AG10803 (cell line): Measurements from ENCODE around the gene CEP57L1.
A peak's percentile ranks its signal among the peaks of the same experiment; 100 is the strongest.

Source experiments
- DNase-seq: peaks from one replicate; pipeline ENCODE4 v3.0.0; 2010; ENCODE audit warnings: low read depth
- H3K4me3 ChIP-seq: 2 replicates; pipeline ENCODE4 v1.5.1; 2011; ENCODE audit warnings: mild to moderate bottlenecking, low read length, control low read depth
- TF ChIP-seq, protein P1 (sequence below): conservative IDR thresholded peaks from 2 replicates; pipeline ENCODE4 v1.5.1; 2011; ENCODE audit warnings: mild to moderate bottlenecking, low read length, control low read depth, inconsistent platforms

The CEP57L1 gene

DNA sequence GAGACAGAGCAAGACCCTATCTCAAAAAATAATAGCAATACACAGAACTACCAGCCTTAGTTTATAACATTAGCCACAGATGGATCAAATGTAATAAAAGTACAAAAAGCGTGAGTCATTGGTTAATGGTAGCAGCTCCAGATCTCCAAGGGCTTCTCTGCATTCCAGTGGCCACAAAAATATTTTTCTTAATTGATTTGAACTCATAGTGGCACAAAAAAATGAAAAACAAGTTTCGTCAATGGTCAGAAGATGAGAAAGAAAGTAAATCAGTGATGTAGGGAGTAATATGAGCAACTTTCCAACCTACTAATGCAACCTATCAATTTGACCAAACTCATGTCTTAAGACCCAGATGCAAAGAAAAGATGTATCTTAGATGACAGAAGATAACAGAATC, 79.6 kb downstream of the CEP57L1 start:
- DNase-seq: peak; percentile 87
- TF ChIP-seq, protein P1, sequence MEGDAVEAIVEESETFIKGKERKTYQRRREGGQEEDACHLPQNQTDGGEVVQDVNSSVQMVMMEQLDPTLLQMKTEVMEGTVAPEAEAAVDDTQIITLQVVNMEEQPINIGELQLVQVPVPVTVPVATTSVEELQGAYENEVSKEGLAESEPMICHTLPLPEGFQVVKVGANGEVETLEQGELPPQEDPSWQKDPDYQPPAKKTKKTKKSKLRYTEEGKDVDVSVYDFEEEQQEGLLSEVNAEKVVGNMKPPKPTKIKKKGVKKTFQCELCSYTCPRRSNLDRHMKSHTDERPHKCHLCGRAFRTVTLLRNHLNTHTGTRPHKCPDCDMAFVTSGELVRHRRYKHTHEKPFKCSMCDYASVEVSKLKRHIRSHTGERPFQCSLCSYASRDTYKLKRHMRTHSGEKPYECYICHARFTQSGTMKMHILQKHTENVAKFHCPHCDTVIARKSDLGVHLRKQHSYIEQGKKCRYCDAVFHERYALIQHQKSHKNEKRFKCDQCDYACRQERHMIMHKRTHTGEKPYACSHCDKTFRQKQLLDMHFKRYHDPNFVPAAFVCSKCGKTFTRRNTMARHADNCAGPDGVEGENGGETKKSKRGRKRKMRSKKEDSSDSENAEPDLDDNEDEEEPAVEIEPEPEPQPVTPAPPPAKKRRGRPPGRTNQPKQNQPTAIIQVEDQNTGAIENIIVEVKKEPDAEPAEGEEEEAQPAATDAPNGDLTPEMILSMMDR: no peak
- H3K4me3 ChIP-seq: no peak overlapping the region

DNA sequence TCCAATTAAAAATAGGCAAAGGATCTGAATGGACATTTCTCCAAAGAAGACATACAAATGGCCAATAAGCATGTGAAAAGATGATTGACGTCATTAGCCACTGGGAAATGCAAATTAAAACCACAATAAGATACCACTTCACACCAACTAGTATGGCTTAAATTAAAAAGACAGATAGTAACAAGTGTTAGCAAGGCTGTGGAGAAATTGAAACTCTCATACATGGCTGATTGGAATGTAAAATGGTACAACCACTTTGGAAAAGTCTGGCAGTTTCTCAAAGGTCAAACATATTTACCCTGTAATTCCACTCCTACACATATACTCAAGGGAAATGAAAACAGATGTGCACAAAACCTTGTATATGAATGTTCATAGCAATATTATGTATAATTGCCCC, 83.6 kb downstream of the CEP57L1 start:
- TF ChIP-seq, protein P1: no peak
- H3K4me3 ChIP-seq: no peak overlapping the region
- DNase-seq: no peak

DNA sequence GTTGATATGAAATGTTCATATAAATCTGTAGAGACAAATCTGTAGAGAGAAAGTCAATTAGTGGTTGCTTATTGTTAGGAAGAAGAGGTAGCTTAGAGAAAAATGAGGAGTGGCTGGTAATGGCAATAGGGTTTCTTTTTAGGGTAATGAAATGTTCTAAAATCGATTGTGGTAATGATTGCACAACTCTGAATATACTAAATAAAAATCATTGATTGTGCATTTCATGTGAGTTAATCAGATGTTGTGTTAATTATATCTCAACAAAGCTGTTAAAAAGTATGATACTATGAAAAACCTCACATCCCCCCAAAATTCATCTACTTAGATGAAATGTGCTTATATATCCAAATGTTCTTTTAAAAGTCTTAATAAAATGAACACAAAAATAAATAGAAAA, 84.2 kb downstream of the CEP57L1 start:
- DNase-seq: no peak
- TF ChIP-seq, protein P1: no peak
- no peak overlapping the region for H3K4me3 ChIP-seq

DNA sequence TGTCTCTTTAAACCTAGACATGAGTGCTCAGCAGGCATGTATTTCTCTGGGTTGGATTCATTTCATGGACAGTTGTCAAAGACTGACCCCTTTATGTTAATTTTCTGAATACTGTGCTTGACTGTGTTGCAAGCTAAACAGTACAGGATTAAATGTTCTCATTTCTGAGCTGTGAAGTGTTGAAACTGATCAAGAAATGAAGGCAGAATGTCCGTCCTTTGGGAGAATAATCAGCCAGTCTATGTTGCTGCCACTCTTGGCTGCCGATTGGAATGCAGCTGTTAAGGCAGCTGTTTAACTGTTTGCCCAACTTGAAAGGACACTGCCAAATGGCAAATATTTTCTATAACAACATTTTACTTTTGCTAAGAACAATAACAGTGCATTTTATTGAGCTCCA, 87.3 kb downstream of the CEP57L1 start:
- DNase-seq: no peak
- no peak overlapping the region for H3K4me3 ChIP-seq
- TF ChIP-seq, protein P1: no peak

DNA sequence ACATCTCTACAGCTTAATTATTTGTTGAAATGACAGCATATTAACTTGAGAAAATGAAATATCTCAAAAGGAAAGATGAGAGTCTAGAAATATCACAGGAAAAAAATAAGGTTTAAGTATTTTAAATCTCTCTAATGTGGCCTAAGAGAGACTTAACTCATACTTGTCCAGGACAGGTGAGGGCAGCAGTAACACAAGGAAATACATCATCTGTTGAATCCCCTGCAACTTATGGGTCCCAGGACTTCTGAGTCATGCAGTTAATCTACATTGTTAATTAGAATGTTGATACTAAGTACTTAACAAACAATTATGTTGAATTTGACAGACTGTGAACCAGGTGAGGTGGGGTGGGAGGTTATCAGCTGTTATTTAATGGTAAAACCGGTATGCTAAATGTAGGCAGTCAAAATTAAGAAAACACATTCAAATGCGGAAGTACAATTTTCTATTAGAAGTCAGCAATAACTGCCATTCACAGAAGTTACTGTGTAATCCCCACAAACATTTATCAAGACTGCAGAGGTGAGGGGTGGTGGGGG, 87.9 kb downstream of the CEP57L1 start:
- no peak for DNase-seq
- TF ChIP-seq, protein P1: no peak
- H3K4me3 ChIP-seq: no peak overlapping the region

DNA sequence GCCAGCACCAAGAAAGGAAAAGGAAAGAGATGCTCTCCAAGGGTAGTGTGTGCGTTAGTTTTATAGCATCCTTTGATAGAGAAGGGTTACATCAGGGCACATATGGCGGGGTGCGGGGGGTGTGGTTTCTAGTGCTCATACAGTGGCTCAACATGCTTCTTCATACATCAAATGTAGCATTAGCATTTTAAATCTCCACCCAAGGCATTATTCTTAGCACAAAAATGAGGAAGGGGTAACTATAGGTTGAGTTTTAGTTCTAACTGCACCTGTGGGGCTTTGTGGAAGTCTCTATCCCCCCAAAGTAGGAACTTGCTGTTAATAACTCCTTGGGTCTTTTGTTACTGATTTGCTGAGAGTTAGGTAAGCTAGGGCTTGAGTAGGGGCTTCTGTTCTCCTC, 89.3 kb downstream of the CEP57L1 start:
- no peak overlapping the region for H3K4me3 ChIP-seq
- DNase-seq: no peak
- TF ChIP-seq, protein P1: no peak

DNA sequence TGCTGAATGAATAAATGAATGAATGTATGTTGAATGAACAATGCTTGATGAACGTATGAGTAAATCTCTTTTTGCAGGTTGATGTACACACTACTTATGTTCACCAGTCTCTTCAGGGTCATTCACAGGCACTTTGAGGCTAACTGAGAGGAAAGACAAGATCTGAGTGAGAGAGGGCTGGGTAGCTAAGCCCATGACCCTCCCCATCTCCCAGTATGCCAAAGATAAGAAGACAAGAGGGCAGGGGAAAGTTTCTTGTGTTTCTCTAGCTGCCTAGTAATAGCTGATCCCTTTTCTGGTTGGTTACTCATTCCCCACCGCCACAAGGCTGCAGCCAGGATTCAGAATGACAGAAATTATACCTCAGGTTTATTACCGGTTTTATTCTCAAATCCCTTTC, 90.7 kb downstream of the CEP57L1 start:
- H3K4me3 ChIP-seq: no peak overlapping the region
- DNase-seq: no peak
- TF ChIP-seq, protein P1: no peak
